Smooth muscle cell (in vitro differentiated cells): ENCODE data around the gene C1orf146. TPM values are rescaled to one million over a fixed set of nuclear protein-coding genes. Genes with fewer than 3 reads are reported as not detected.

Experiments used
- DNase-seq: peaks from one replicate; lab custom pipeline; 2025; ENCODE audit not compliant: unreplicated experiment; lab: John Stamatoyannopoulos, UW
- H2AFZ ChIP-seq: fragments of 200-600 bp; sonication (generic); 2 replicates; pipeline ENCODE4 v1.6.0; 2016; ENCODE audit warnings: antibody characterized with exemption, low read depth, mild to moderate bottlenecking
- H3F3A ChIP-seq: fragments of 200-600 bp; sonication (generic); 2 replicates; pipeline ENCODE4 v1.6.0; 2017; ENCODE audit warnings: antibody characterized with exemption, low read depth
- H3K27ac ChIP-seq: fragments of 200-600 bp; sonication (generic); 2 replicates; pipeline ENCODE4 v1.5.1; 2016; ENCODE audit warnings: low read depth, mild to moderate bottlenecking
- H3K27me3 ChIP-seq: fragments of 200-600 bp; sonication (generic); 2 replicates; pipeline ENCODE4 v1.6.1; 2016; ENCODE audit warnings: low read depth, mild to moderate bottlenecking
- H3K36me3 ChIP-seq: fragments of 200-600 bp; sonication (generic); 2 replicates; pipeline ENCODE4 v1.5.1; 2016; ENCODE audit warnings: low read depth
- H3K4me1 ChIP-seq: fragments of 200-600 bp; sonication (generic); 2 replicates; pipeline ENCODE4 v1.5.1; 2016; ENCODE audit warnings: low read depth
- H3K4me2 ChIP-seq: fragments of 200-600 bp; sonication (generic); 2 replicates; pipeline ENCODE4 v1.6.0; 2016; ENCODE audit warnings: mild to moderate bottlenecking
- H3K4me3 ChIP-seq: fragments of 200-600 bp; sonication (generic); 2 replicates; pipeline ENCODE4 v1.5.1; 2016; ENCODE audit warnings: mild to moderate bottlenecking
- H3K79me2 ChIP-seq: fragments of 200-600 bp; sonication (generic); 2 replicates; pipeline ENCODE4 v1.6.0; 2016; ENCODE audit warnings: low read depth, mild to moderate bottlenecking
- H3K9ac ChIP-seq: fragments of 200-600 bp; sonication (generic); 2 replicates; pipeline ENCODE4 v1.6.0; 2016; ENCODE audit warnings: low read depth
- H3K9me3 ChIP-seq: fragments of 200-600 bp; sonication (generic); replicated peaks from 2 replicates; pipeline ENCODE4 v1.5.1; 2016; ENCODE audit warnings: low read depth
- H4K20me1 ChIP-seq: fragments of 200-600 bp; sonication (generic); 2 replicates; pipeline ENCODE4 v1.6.0; 2016; ENCODE audit warnings: low read depth
- WGBS: methylation state at CpG from one replicate; pipeline ENCODE4 v1.1.7; 2016; ENCODE audit warnings: low lambda C conversion rate; 5-methylcytosine and 5-hydroxymethylcytosine counted together
- polyA plus RNA-seq: library from polyadenylated mRNA; unstranded; fragments of >200 nt; fragmentation: Nextera tagmentation; extraction: Ambion mirVana; gene quantifications from 2 replicates; pipeline ENCODE4 v1.2.1, GENCODE V29; 2016
- total RNA-seq: library from RNA; depleted of rRNA; stranded (reverse); fragments of >200 nt; gene quantifications from 2 replicates; pipeline ENCODE4 v1.2.3, GENCODE V29; 2014
- TF ChIP-seq, protein P1 (sequence below): fragments of 200-600 bp; sonication (generic); IDR thresholded peaks from 2 replicates; pipeline ENCODE4 v1.5.1; 2017; ENCODE audit warnings: borderline replicate concordance, mild to moderate bottlenecking, antibody characterized with exemption; ENCODE audit not compliant: insufficient read depth, poor library complexity, severe bottlenecking

The C1orf146 gene
- total and polyA plus RNA-seq, 2 experiments from 2014 or later: not detected

DNA sequence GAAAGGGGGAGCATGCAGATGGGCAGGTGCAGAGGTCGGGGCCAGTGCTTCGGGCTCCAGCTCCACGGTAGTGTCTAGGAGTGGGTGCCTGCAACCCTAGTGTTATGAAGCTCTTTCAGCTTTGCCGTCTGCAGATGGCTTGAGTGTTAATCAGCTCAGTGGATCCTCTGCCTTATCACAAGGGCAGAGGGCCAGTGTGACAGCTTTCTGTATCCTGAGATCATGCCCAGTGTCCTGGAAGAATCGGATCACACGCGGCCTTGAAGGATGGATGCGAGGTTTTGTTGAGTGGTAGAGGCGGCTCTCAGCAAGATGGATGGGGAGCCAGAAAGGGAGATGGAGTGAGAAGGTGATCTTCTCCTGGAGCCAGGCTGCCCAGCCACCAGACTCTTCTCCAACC, 25.5 kb upstream of the C1orf146 start:
- Histone ChIP-seq H3K27me3 (no peaks in the 10 kb centered on the region), H3K4me2 (no peak overlapping the region), H4K20me1 (no peaks in the 10 kb centered on the region), H3F3A (no peaks in the 10 kb centered on the region), H3K9me3 (no peaks in the 10 kb centered on the region), H3K36me3 (no peaks in the 10 kb centered on the region), H3K79me2 (no peaks in the 10 kb centered on the region), H3K9ac (no peak overlapping the region), H3K4me1 (no peaks in the 10 kb centered on the region), H3K4me3 (no peak overlapping the region), H3K27ac (no peak overlapping the region), H2AFZ (no peak overlapping the region)
- DNase-seq: no peak
- WGBS: 93% methylated on average over 9 of the region's 9 CpGs
- TF ChIP-seq, protein P1, sequence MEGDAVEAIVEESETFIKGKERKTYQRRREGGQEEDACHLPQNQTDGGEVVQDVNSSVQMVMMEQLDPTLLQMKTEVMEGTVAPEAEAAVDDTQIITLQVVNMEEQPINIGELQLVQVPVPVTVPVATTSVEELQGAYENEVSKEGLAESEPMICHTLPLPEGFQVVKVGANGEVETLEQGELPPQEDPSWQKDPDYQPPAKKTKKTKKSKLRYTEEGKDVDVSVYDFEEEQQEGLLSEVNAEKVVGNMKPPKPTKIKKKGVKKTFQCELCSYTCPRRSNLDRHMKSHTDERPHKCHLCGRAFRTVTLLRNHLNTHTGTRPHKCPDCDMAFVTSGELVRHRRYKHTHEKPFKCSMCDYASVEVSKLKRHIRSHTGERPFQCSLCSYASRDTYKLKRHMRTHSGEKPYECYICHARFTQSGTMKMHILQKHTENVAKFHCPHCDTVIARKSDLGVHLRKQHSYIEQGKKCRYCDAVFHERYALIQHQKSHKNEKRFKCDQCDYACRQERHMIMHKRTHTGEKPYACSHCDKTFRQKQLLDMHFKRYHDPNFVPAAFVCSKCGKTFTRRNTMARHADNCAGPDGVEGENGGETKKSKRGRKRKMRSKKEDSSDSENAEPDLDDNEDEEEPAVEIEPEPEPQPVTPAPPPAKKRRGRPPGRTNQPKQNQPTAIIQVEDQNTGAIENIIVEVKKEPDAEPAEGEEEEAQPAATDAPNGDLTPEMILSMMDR: no peak

- Histone ChIP-seq H3K4me3 (no peak overlapping the region), H3K9ac (no peak overlapping the region), H3K79me2 (no peaks in the 10 kb centered on the region), H3K27me3 (no peaks in the 10 kb centered on the region), H4K20me1 (no peaks in the 10 kb centered on the region), H3K27ac (no peak overlapping the region), H3K4me2 (no peak overlapping the region), H3K9me3 (no peaks in the 10 kb centered on the region), H3F3A (no peaks in the 10 kb centered on the region), H3K4me1 (no peaks in the 10 kb centered on the region), H3K36me3 (no peaks in the 10 kb centered on the region), H2AFZ (no peak overlapping the region)
- TF ChIP-seq, protein P1: no peak
- DNase-seq: no peak
- WGBS: 83% methylated on average over 1 of the region's 1 CpG
These were observed 23.2 kb upstream of the C1orf146 start for GRCh38 chr1:92194511-92194910.

- no peak for DNase-seq
- H3K79me2 ChIP-seq: no peaks in the 10 kb centered on the region
- WGBS: 94% methylated on average over 5 of the region's 5 CpGs
- no peaks in the 10 kb centered on the region for H3K27me3 ChIP-seq
- H3K4me2 ChIP-seq: no peak overlapping the region
- TF ChIP-seq, protein P1: no peak
- no peak overlapping the region for H3K27ac ChIP-seq
- no peak overlapping the region for H3K9ac ChIP-seq
- no peaks in the 10 kb centered on the region for H3F3A ChIP-seq
- H3K36me3 ChIP-seq: no peaks in the 10 kb centered on the region
- no peaks in the 10 kb centered on the region for H3K4me1 ChIP-seq
- no peaks in the 10 kb centered on the region for H3K9me3 ChIP-seq
- H3K4me3 ChIP-seq: no peak overlapping the region
- no peak overlapping the region for H2AFZ ChIP-seq
- no peaks in the 10 kb centered on the region for H4K20me1 ChIP-seq
These were observed 15.7 kb upstream of the C1orf146 start for GRCh38 chr1:92201973-92202372.

- H3K36me3 ChIP-seq: no peaks in the 10 kb centered on the region
- H3F3A ChIP-seq: no peaks in the 10 kb centered on the region
- DNase-seq: no peak
- TF ChIP-seq, protein P1: no peak
- H3K9me3 ChIP-seq: no peaks in the 10 kb centered on the region
- no peak overlapping the region for H3K4me3 ChIP-seq
- H3K4me1 ChIP-seq: no peaks in the 10 kb centered on the region
- H3K79me2 ChIP-seq: no peaks in the 10 kb centered on the region
- H3K9ac ChIP-seq: no peak overlapping the region
- H3K27me3 ChIP-seq: no peaks in the 10 kb centered on the region
- no peaks in the 10 kb centered on the region for H4K20me1 ChIP-seq
- H2AFZ ChIP-seq: no peak overlapping the region
- H3K4me2 ChIP-seq: no peak overlapping the region
- H3K27ac ChIP-seq: no peak overlapping the region
These were observed 14.6 kb upstream of the C1orf146 start for GRCh38 chr1:92203105-92203504.
